Brain microvascular endothelial cell (primary cell): ENCODE results near the gene PECR.

Source experiments
- DNase-seq: peaks from one replicate; pipeline ENCODE4 v3.0.0-alpha.2; 2020
- H3K27ac ChIP-seq: fragments of 250-450 bp; sonication (Bioruptor Pico); 2 replicates; pipeline ENCODE4 v1.5.1; 2020; ENCODE audit warnings: mild to moderate bottlenecking, moderate library complexity
- H3K27me3 ChIP-seq: fragments of 250-450 bp; sonication (Bioruptor Pico); replicated peaks from 2 replicates; pipeline ENCODE4 v1.5.1; 2020; ENCODE audit warnings: mild to moderate bottlenecking
- H3K36me3 ChIP-seq: fragments of 250-450 bp; sonication (Bioruptor Pico); replicated peaks from 2 replicates; pipeline ENCODE4 v1.5.1; 2020; ENCODE audit warnings: mild to moderate bottlenecking
- H3K4me3 ChIP-seq: 2 replicates; pipeline ENCODE4 v1.5.1; 2011; ENCODE audit warnings: low read depth, mild to moderate bottlenecking, control low read depth, low read length, moderate library complexity
- in situ Hi-C: cut with HindIII; loops from 2 replicates; pipeline ENCODE4 v1.10.0; 2017; ENCODE audit warnings: low sequenced_read_pairs, low pct_ligation_motif_present
- TF ChIP-seq, protein P1 (sequence below): IDR thresholded peaks from 2 replicates; pipeline ENCODE4 v1.5.1; 2011; ENCODE audit warnings: low read depth, mild to moderate bottlenecking, moderate library complexity, low read length, control low read depth, inconsistent platforms; ENCODE audit errors: missing control alignments

The PECR gene

DNA sequence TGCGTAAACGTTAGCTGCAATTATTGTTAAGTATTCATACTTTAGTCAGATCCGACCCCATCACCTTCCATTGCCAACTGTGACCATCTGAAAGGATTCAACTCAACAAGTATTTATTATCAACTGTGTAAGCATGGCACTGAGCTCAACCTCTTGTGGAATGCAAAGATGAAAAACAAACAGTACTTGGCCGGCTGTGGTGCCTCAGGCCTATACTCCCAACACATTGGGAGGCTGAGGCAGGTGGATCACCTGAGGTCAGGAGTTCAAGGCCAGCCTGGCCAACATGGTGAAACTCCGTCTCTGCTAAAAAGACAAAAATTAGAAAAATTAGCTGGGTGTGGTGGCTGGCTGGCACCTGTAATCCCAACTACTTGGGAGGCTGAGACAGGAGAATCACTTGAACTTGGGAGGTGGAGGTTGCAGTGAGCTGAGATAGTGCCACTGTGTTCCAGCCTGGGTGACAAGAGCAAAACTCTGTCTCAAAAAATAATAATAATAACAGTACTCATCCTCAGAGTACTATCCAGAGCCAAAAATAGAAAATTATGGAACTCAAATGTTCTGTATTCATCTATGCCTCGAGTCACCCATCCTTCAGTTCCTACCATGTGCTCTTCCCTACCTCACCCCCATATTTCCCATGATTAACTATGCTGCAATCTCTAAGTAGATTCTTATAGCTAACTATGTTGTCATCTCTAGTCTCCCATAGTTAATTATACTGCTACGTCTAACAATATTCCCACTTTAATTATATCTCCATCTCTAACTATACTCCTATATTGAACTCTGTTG lies 59.6 kb downstream of the PECR start:
- DNase-seq: no peak
- in situ Hi-C loops: no loop called here
- TF ChIP-seq, protein P1, sequence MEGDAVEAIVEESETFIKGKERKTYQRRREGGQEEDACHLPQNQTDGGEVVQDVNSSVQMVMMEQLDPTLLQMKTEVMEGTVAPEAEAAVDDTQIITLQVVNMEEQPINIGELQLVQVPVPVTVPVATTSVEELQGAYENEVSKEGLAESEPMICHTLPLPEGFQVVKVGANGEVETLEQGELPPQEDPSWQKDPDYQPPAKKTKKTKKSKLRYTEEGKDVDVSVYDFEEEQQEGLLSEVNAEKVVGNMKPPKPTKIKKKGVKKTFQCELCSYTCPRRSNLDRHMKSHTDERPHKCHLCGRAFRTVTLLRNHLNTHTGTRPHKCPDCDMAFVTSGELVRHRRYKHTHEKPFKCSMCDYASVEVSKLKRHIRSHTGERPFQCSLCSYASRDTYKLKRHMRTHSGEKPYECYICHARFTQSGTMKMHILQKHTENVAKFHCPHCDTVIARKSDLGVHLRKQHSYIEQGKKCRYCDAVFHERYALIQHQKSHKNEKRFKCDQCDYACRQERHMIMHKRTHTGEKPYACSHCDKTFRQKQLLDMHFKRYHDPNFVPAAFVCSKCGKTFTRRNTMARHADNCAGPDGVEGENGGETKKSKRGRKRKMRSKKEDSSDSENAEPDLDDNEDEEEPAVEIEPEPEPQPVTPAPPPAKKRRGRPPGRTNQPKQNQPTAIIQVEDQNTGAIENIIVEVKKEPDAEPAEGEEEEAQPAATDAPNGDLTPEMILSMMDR: no peak

DNA sequence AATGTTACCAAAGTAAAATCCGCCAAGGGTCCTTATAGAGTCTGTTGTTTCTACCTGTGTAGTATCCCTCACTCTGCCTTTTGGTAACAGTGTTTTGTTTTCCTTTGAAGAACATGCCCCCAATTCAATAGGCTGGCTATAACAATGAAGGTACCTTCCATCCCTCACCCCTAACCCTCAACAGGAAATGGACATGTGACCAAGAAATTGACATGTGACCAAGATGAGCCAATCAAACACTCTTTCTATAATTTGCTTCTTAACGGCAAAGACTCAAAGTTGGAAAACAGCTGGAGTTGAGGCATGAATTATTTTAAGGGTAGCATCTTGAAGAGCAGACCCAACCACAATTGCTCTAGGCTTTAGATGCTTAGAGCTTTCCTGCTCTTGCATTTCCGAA lies 62.9 kb downstream of the PECR start:
- Histone ChIP-seq H3K27ac (no peak overlapping the region), H3K4me3 (no peak overlapping the region), H3K27me3 (no peaks in the 10 kb centered on the region), H3K36me3 (no peaks in the 10 kb centered on the region)
- in situ Hi-C loops: no loop called here
- TF ChIP-seq, protein P1: no peak
- DNase-seq: no peak

More for the DNA sequence above, 59.6 kb downstream of the PECR start:
- Histone ChIP-seq H3K36me3 (no peaks in the 10 kb centered on the region), H3K27me3 (no peaks in the 10 kb centered on the region), H3K4me3 (no peak overlapping the region), H3K27ac (no peak overlapping the region)

DNA sequence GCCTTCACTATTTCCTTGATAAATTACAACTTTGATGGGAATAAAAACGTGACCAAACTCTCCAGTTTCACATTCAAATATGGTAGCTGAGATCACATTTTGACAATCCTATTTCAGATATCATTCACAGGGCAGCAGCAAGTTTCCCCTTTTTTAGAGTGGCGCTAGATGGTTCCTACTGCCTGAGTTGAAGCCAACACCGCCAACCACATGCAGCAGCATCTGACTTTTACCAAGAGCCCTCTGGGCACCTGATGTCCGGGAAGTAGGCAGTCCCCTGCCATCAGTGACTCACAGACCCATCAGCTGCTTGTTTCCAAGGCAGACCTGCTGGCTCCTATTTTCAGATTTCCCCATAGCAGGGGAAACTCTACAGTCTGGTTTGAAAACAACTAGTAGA lies 64.2 kb downstream of the PECR start:
- H3K36me3 ChIP-seq: no peaks in the 10 kb centered on the region
- H3K27me3 ChIP-seq: no peaks in the 10 kb centered on the region
- in situ Hi-C loops: no loop called here
- no peak for DNase-seq
- TF ChIP-seq, protein P1: no peak
- H3K4me3 ChIP-seq: no peak overlapping the region
- H3K27ac ChIP-seq: no peak overlapping the region

DNA sequence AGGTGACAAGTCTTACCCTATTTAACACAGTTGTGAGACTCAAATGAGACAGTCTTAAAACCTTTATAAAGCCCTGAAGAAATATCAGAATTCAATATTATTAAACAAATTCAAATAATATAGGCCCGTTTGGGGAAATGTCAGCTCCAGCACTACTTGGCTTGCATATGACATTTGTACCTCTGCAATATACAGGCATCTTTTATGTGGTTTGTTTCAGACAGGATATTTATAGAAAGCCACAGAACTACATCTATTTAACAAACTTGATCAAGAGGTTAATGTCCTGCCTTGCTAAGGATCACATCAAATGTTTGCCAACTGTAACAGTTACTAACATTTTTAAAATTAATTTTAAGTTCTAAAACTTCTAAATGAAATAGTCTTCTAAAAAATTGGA lies 65.0 kb downstream of the PECR start:
- H3K36me3 ChIP-seq: no peaks in the 10 kb centered on the region
- TF ChIP-seq, protein P1: no peak
- in situ Hi-C loops: no loop called here
- no peak for DNase-seq
- H3K27ac ChIP-seq: no peak overlapping the region
- no peaks in the 10 kb centered on the region for H3K27me3 ChIP-seq
- no peak overlapping the region for H3K4me3 ChIP-seq

DNA sequence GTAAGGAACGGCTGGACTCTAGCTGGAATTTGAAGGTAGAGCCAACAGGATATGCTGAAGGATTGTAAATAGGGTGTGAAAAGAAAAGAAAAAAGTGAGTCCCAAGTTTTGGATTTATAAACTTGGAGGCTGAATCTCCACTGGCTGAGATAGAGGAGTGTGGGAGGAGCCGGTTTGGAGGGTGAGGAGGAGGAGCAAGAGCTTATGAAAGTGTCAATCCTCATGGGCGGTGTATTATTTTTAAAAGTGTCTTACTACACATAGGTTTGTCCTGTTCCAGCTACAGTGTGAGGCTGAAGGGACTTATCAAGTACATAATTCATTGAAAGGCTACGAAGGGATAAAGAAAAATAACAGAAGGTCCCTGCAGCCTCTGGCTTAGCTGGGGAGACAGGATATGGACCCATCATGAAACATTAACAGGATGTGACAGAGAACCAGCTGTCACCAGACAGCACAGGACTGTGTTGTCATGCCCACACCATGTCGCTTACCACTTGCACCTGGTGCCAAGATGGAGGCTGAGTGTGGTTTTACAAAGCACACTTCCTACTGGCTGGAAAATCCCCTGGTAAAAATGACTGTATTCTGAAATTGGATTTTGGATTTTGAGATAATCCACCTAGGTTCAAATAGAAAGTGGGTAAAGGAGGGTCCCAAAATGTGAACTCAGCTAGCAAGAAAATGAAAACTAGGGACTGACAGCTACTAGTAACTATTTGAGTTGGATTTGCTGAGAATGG lies 65.7 kb downstream of the PECR start:
- TF ChIP-seq, protein P1: no peak
- in situ Hi-C loops: no loop called here
- Histone ChIP-seq H3K27me3 (no peaks in the 10 kb centered on the region), H3K4me3 (no peak overlapping the region), H3K36me3 (no peaks in the 10 kb centered on the region), H3K27ac (no peak overlapping the region)
- DNase-seq: no peak
